NCI-H510A (cell line): ENCODE results near the gene CHFR.
"Not testable (repeated sequence)": the region's sequence is repeated elsewhere in the genome, so short reads cannot be mapped to it uniquely, and the experiment has no call there.

Experiments
- DNase-seq: peaks from one replicate; lab custom pipeline; 2025; lab: John Stamatoyannopoulos, UW

Gene CHFR

GRCh38 chr12:132840536-132840935, 46.9 kb downstream of the CHFR start:
- no peak for DNase-seq

GRCh38 chr12:132839558-132840235, 47.7 kb downstream of the CHFR start:
- DNase-seq = no peak

GRCh38 chr12:132838410-132839080, 48.9 kb downstream of the CHFR start:
- no peak for DNase-seq

- DNase-seq = no peak
Observed at GRCh38 chr12:132837693-132838409, 49.6 kb downstream of the CHFR start.

- no peak for DNase-seq
Observed at GRCh38 chr12:132836795-132837331, 50.5 kb downstream of the CHFR start.

GRCh38 chr12:132836230-132836629, 51.2 kb downstream of the CHFR start:
- DNase-seq = not testable (repeated sequence)

GRCh38 chr12:132835076-132836025, 52.1 kb downstream of the CHFR start:
- DNase-seq = no peak

- DNase-seq = no peak
Observed at GRCh38 chr12:132834181-132834711, 53.2 kb downstream of the CHFR start.

GRCh38 chr12:132833341-132833740, 54.1 kb downstream of the CHFR start:
- DNase-seq = no peak

- DNase-seq = no peak
Observed at GRCh38 chr12:132831771-132832170, 55.6 kb downstream of the CHFR start.

- peak; percentile 83 for DNase-seq
Observed at GRCh38 chr12:132828706-132829534, 58.5 kb downstream of the CHFR start, which contains the start of gene GOLGA3. Gene GOLGA3 (minus strand): TSS chr12:132828869. CDS start chr12:132822128, 6,741 bp downstream.

- no peak for DNase-seq
Observed at GRCh38 chr12:132827763-132828703, 59.4 kb downstream of the CHFR start.

- DNase-seq = no peak
Observed at GRCh38 chr12:132825861-132826260, 61.5 kb downstream of the CHFR start.

- DNase-seq = no peak
Observed at GRCh38 chr12:132825089-132825488, 62.3 kb downstream of the CHFR start.

GRCh38 chr12:132824053-132824452, 63.4 kb downstream of the CHFR start:
- no peak for DNase-seq

- DNase-seq = no peak
Observed at GRCh38 chr12:132818562-132818961, 68.8 kb downstream of the CHFR start.

- DNase-seq = no peak
Observed at GRCh38 chr12:132814232-132814631, 73.2 kb downstream of the CHFR start.

GRCh38 chr12:132813443-132813842, 74.0 kb downstream of the CHFR start:
- DNase-seq = no peak

- DNase-seq = no peak
Observed at GRCh38 chr12:132812631-132813305, 74.6 kb downstream of the CHFR start.
